Measurements from ENCODE around the gene RFNG.

GRCh38 chr17:82091264-82092066 is 39.9 kb upstream of the RFNG start:
- no peak for TF ChIP-seq MYC (IDR thresholded peaks at IDR 0.05; ENCODE audit: low read depth, low read length)
- TF ChIP-seq, protein P1, sequence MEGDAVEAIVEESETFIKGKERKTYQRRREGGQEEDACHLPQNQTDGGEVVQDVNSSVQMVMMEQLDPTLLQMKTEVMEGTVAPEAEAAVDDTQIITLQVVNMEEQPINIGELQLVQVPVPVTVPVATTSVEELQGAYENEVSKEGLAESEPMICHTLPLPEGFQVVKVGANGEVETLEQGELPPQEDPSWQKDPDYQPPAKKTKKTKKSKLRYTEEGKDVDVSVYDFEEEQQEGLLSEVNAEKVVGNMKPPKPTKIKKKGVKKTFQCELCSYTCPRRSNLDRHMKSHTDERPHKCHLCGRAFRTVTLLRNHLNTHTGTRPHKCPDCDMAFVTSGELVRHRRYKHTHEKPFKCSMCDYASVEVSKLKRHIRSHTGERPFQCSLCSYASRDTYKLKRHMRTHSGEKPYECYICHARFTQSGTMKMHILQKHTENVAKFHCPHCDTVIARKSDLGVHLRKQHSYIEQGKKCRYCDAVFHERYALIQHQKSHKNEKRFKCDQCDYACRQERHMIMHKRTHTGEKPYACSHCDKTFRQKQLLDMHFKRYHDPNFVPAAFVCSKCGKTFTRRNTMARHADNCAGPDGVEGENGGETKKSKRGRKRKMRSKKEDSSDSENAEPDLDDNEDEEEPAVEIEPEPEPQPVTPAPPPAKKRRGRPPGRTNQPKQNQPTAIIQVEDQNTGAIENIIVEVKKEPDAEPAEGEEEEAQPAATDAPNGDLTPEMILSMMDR (IDR thresholded peaks at IDR 0.05; ENCODE audit: low read depth, low read length), result no peak
- no peak for TF ChIP-seq POLR2A (IDR thresholded peaks at IDR 0.05; ENCODE audit: extremely low read depth, insufficient read length)
- TF ChIP-seq MAX (IDR thresholded peaks at IDR 0.05; ENCODE audit: low read depth, low read length), result no peak

Data from NB4 (cell line).